Skeletal muscle tissue (tissue), 4 donors: ENCODE measurements around the gene COL20A1. TPM values are rescaled to one million over a fixed set of nuclear protein-coding genes. Genes with fewer than 3 reads are reported as not detected.

Experiments
- H3K27ac ChIP-seq: one replicate; pipeline ENCODE4 v1.7.0; 2013; ENCODE audit warnings: mild to moderate bottlenecking, low read depth, low read length, inconsistent platforms
- H3K27me3 ChIP-seq, 3 donors: one replicate each; pipeline ENCODE4 v1.7.0; 2013; ENCODE audit warnings: low read length in 3 of 3; ENCODE audit not compliant: control insufficient read depth in 3 of 3, insufficient read depth in 3 of 3
- H3K36me3 ChIP-seq, 3 donors: one replicate each; pipeline ENCODE4 v1.7.0; 2013; ENCODE audit warnings: low read length in 3 of 3; ENCODE audit not compliant: control insufficient read depth in 3 of 3, insufficient read depth in 3 of 3
- H3K4me1 ChIP-seq, 3 donors: one replicate each; pipeline ENCODE4 v1.7.0; 2013; ENCODE audit warnings: low read length in 3 of 3, mild to moderate bottlenecking in 3 of 3; ENCODE audit not compliant: control insufficient read depth in 3 of 3, insufficient read depth in 3 of 3
- H3K4me3 ChIP-seq, 3 donors: one replicate each; pipeline ENCODE4 v1.7.0; 2013; ENCODE audit warnings: low read length in 3 of 3
- H3K9ac ChIP-seq, 3 donors: one replicate each; pipeline ENCODE4 v1.7.0; 2013; ENCODE audit warnings: low read length in 3 of 3, mild to moderate bottlenecking in 3 of 3, moderate library complexity in 2 of 3, low read depth in 1 of 3
- H3K9me3 ChIP-seq, 3 donors: one replicate each; pipeline ENCODE4 v1.7.0; 2013; ENCODE audit warnings: low read length in 3 of 3; ENCODE audit not compliant: control insufficient read depth in 3 of 3
- total RNA-seq: library from RNA; depleted of rRNA; stranded (reverse); fragments of >200 nt; gene quantifications from one replicate; pipeline ENCODE4 v1.2.3, GENCODE V29; 2014
- donor health status: Osteomylitis.

COL20A1 gene
- total RNA-seq, 1 donor from 2014 or later: 2.6 TPM

GRCh38 chr20:63342561-63343459 lies 49.8 kb downstream of the COL20A1 start:
- Histone ChIP-seq H3K27ac (no peak overlapping the region), H3K9me3 (no peaks in the 10 kb centered on the region), H3K36me3 (no peaks in the 10 kb centered on the region), H3K4me1 (peaks cover 0 to 4% (median 0%) of the 10 kb centered on the region in 3 donors), H3K27me3 (peaks cover 56 to 69% (median 63%) of the 10 kb centered on the region in 3 donors), H3K4me3 (no peak overlapping the region), H3K9ac (no peak overlapping the region)

GRCh38 chr20:63343460-63344445 lies 50.8 kb downstream of the COL20A1 start:
- H3K27ac ChIP-seq: no peak overlapping the region
- no peak overlapping the region for H3K4me3 ChIP-seq
- no peaks in the 10 kb centered on the region for H3K9me3 ChIP-seq
- H3K9ac ChIP-seq: no peak overlapping the region
- peaks cover 0 to 4% (median 0%) of the 10 kb centered on the region in 3 donors for H3K4me1 ChIP-seq
- H3K36me3 ChIP-seq: no peaks in the 10 kb centered on the region
- peaks cover 56 to 66% (median 64%) of the 10 kb centered on the region in 3 donors for H3K27me3 ChIP-seq

DNA sequence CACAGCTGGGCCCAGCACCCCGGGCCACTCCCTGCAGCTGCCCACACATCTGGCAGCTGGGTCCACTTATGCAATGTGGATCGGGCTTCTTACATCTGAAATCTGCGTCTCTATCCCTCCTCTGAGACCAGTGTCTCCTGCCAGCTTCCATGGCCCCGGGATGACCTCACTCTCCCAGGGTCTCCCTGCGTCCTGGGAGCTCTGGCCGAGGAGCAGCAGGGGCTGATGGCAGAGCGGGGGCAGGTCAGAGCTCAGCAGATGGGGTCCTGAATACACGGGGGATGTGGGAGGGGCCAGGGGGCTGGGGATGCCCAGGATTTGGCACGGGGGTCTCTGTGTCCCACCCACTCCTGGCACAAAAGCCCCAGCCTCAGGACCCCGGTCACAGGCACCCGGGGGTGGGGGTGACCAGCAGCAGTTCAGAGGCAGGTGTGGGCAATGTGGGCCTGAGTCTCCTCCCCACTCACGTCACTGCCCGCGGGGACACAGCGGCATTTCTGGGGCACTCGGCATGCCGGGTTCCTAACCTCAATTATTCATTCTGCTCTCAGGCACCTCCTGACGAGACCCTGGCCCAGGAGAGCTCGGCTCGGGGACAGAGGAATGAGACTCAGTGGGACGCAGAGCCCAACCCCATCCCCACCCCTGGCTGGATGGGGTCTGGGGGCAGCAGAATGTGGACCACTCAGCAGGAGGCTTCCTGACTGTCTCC lies 51.8 kb downstream of the COL20A1 start:
- Histone ChIP-seq H3K4me3 (no peak overlapping the region), H3K27me3 (peaks cover 56 to 70% (median 69%) of the 10 kb centered on the region in 3 donors)

DNA sequence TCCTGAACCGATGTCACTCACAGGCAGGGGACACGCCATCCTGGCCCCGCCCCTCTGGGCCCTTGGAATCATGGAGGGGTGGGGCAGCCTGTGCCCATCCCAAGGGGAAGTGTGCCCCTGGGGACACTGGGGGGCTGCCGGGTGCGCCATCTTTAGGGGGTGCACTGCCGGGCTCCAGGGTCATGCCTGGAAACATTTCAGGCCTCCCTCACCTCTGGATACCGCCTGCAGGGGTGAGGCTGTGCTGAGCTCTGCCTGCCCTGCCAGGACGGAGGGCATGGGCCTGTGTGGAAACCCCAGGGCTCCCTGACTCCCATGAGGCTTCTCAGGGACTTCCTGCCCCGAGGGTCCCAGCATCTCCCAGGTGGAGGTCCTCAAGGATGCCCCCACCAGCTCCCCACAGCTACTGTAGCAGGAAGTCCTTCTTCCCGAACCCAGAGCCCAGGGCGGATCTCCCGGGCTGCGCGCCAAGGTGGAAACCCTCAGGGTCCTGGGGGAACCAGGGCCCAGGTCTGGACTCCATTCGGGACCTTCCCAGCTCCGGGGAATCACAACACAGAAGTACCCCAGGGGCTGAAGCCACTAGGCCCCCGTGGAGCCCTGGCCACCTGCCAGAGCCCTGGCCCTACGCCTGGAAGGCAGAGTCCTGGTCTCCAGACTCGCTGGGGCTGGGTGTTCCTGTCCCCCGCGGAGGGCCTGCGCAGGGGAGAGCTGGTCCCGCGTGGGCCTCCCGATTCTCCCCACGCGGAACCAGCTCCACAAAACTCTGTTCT lies 52.5 kb downstream of the COL20A1 start:
- Histone ChIP-seq H3K36me3 (no peaks in the 10 kb centered on the region), H3K27me3 (peaks cover 56 to 70% (median 69%) of the 10 kb centered on the region in 3 donors), H3K9me3 (no peaks in the 10 kb centered on the region), H3K4me1 (peaks cover 0 to 4% (median 0%) of the 10 kb centered on the region in 3 donors), H3K9ac (no peak overlapping the region), H3K4me3 (no peak overlapping the region), H3K27ac (no peak overlapping the region)

More for the DNA sequence above, 51.8 kb downstream of the COL20A1 start:
- Histone ChIP-seq H3K9ac (no peak overlapping the region), H3K4me1 (peaks cover 0 to 4% (median 0%) of the 10 kb centered on the region in 3 donors), H3K9me3 (no peaks in the 10 kb centered on the region), H3K27ac (no peak overlapping the region), H3K36me3 (no peaks in the 10 kb centered on the region)

GRCh38 chr20:63346131-63347080 lies 53.4 kb downstream of the COL20A1 start:
- no peaks in the 10 kb centered on the region for H3K36me3 ChIP-seq
- no peak overlapping the region for H3K4me3 ChIP-seq
- H3K4me1 ChIP-seq: peaks cover 0 to 4% (median 0%) of the 10 kb centered on the region in 3 donors
- H3K9me3 ChIP-seq: no peaks in the 10 kb centered on the region
- no peak overlapping the region for H3K9ac ChIP-seq
- H3K27me3 ChIP-seq: peaks cover 48 to 70% (median 65%) of the 10 kb centered on the region in 3 donors
- H3K27ac ChIP-seq: no peak overlapping the region

DNA sequence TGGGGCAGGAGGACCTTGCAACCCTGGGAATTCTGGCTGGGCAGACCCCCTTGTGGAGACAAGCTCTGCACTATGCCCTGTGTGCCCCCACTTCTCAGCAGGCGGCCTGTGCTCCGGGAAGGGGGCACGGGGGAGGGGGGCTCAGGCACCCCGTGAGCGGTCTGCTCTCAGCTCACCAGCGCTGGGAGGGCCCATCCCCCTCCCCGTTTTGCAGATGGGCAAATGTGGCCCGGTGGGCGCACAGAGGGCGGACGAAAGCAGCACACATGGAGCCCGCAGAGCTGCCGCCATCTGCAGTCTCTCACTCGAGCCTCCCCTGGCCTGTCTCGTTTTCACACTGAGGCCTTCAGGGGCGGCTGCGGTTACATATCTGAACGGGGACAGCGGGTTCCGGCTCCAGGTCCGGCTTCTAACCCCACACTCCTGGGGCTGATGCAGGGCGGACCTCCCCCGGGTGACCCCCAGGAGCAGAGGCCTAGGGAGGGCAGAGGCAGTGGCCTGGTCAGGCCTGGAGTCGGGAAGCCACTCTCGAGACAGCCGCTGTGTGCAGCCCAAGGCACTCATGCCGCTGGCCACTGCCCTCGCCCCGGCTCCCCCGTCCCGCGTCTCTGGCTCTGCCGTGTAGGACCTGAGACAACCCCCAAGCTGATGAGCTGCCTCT lies 54.2 kb downstream of the COL20A1 start:
- Histone ChIP-seq H3K9me3 (no peaks in the 10 kb centered on the region), H3K27me3 (peaks cover 44 to 69% (median 63%) of the 10 kb centered on the region in 3 donors), H3K36me3 (no peaks in the 10 kb centered on the region), H3K4me3 (no peak overlapping the region), H3K27ac (no peak overlapping the region), H3K4me1 (peaks cover 0 to 4% (median 0%) of the 10 kb centered on the region in 3 donors), H3K9ac (no peak overlapping the region)

DNA sequence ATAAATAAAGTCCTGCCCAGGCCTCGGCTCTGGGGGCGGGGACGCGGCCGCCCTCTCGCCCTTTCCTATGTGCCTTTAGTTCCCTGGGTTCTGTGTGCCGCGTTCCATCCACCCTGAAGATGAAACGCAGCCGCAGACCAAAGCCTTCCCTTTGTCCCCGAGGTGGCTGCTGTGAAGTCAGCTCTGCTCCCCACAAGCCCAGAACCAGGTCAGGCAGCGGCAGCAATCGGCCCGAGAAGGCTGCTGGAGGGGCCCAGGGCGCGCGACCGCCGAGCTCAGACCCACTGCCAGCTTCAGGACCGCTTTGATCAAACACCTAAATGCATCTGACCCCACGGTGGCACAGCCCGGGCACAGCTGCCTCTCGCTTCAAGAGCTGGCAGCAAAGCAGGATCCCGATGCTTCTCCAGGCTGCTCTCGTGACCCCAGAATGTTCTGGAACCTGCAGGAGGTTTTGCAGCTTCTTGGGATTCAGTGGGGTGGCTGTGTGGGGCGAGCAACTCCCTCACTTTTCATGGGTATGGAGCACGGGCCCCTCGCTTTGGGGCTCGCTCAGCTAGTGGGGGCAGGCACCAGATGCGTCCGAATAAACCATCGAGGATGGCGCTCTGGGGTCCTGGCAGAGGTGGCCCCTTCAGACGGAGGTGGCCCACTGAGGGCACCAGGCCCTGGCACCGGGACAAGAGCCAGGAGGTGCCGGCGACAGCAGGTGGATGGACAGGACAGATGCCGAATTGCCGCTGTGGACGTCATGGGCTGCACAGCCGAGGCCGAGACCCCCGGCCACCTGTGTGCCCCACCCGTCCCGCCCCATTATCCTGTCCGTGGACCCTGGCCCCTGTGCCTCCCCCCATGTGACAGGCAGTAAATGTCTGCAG lies 55.2 kb downstream of the COL20A1 start:
- H3K27ac ChIP-seq: no peak overlapping the region
- no peaks in the 10 kb centered on the region for H3K36me3 ChIP-seq
- H3K9me3 ChIP-seq: no peaks in the 10 kb centered on the region
- peaks cover 38 to 67% (median 64%) of the 10 kb centered on the region in 3 donors for H3K27me3 ChIP-seq
- H3K4me1 ChIP-seq: peaks cover 0 to 4% (median 0%) of the 10 kb centered on the region in 3 donors
- H3K4me3 ChIP-seq: no peak overlapping the region
- no peak overlapping the region for H3K9ac ChIP-seq
